Memory B cell (primary cell): Measurements from ENCODE around the gene SPINT2.
A peak's percentile ranks its signal among the peaks of the same experiment; 100 is the strongest.

Source experiments
- ATAC-seq: fragments of 150-1000 bp; cut with Tn5 transposase; 2 replicates; pipeline ENCODE4 v1.10.0; 2021; ENCODE audit warnings: low read depth, mild to moderate bottlenecking, moderate library complexity
- DNase-seq, 2 donors: peaks; one replicate each; pipeline ENCODE4 v3.0.0; 2022; ENCODE audit warnings: low spot score in 2 of 2
- H3K27ac Mint-ChIP-seq: one replicate; pipeline ENCODE4 v1.8.0; 2022; ENCODE audit warnings: mild to moderate bottlenecking, moderate library complexity, mixed read lengths
- H3K27me3 Mint-ChIP-seq: one replicate; pipeline ENCODE4 v1.8.0; 2022; ENCODE audit warnings: mixed read lengths
- H3K36me3 Mint-ChIP-seq: one replicate; pipeline ENCODE4 v1.8.0; 2022; ENCODE audit warnings: mild to moderate bottlenecking, mixed read lengths
- H3K4me1 Mint-ChIP-seq: one replicate; pipeline ENCODE4 v1.8.0; 2022; ENCODE audit warnings: mixed read lengths
- H3K4me3 Mint-ChIP-seq: one replicate; pipeline ENCODE4 v1.8.0; 2022; ENCODE audit warnings: mild to moderate bottlenecking, moderate library complexity, mixed read lengths
- H3K9me3 Mint-ChIP-seq: one replicate; pipeline ENCODE4 v1.8.0; 2022; ENCODE audit warnings: mixed read lengths

The SPINT2 gene

GRCh38 chr19:38307076-38307475, 42.7 kb downstream of the SPINT2 start:
- H3K4me3 Mint-ChIP-seq: no peak overlapping the region
- H3K4me1 Mint-ChIP-seq: peaks cover 8% of the 10 kb centered on the region
- ATAC-seq: no peak
- H3K9me3 Mint-ChIP-seq: peaks cover 2% of the 10 kb centered on the region
- no peaks in the 10 kb centered on the region for H3K27me3 Mint-ChIP-seq
- H3K27ac Mint-ChIP-seq: no peak overlapping the region
- DNase-seq: no peak
- peaks cover 29% of the 10 kb centered on the region for H3K36me3 Mint-ChIP-seq

DNA sequence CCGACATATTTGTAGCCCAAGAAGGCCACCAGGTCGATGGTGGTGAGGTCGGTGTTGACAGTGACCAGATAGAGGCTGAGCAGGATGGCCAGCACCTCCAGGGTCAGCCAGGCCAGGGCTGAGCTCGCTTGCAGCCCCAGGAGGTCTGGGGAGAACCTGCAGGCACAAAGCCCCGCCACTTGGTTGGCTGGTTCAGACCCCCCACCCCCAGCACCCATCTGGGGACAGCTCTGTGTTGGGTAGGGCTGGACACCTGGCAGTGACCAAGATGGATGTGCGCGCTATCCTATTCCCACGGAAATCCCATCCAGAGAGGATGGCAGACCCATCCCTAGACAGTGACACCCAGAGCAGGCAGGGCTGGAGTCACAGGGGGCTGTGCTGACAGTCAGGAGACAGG, 43.2 kb downstream of the SPINT2 start:
- no peak for ATAC-seq
- H3K9me3 Mint-ChIP-seq: peaks cover 2% of the 10 kb centered on the region
- no peak for DNase-seq
- H3K27me3 Mint-ChIP-seq: no peaks in the 10 kb centered on the region
- no peak overlapping the region for H3K27ac Mint-ChIP-seq
- H3K4me1 Mint-ChIP-seq: peaks cover 10% of the 10 kb centered on the region
- peaks cover 29% of the 10 kb centered on the region for H3K36me3 Mint-ChIP-seq
- no peak overlapping the region for H3K4me3 Mint-ChIP-seq

DNA sequence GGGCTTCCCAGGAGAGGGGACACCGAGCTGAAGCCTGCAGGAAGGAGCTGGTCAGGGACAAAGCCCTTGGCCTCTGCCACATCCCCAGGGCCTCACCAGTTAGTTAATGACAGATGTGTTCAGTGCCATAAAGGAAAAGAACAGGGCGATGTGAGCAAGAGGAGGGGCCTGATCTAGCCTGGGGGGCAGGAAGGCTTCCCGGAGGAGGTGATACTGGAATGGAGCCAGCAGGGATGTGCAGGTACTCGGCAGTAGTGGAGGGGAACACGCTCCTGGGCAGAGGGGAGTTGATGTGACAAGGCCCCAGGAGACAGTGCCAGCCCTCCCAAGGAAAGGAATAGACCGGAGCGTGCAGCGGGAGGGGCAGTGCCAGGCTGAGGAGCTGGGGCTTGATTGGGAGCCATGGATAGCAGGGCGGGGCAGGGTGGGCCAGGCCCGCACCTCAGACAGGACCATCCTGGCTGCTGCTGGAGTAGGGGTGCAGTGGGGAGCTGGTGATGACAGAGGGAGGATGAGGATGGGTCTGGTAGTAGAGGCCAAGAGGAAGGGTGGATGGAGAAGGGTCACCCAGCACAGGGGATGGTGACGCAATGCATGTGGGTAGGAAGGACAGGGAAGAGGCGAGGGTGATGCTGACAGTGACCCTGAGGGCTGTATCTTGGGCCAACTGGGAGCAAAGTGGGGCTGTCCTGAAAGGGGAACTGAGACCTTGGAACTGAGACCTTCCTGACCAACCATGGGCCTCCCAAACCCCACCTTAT, 43.8 kb downstream of the SPINT2 start:
- H3K27me3 Mint-ChIP-seq: no peaks in the 10 kb centered on the region
- H3K36me3 Mint-ChIP-seq: peaks cover 29% of the 10 kb centered on the region
- H3K4me1 Mint-ChIP-seq: peaks cover 13% of the 10 kb centered on the region
- peaks cover 2% of the 10 kb centered on the region for H3K9me3 Mint-ChIP-seq
- H3K4me3 Mint-ChIP-seq: no peak overlapping the region
- DNase-seq: no peak
- ATAC-seq: no peak
- H3K27ac Mint-ChIP-seq: no peak overlapping the region

- H3K27ac Mint-ChIP-seq: no peak overlapping the region
- peaks cover 4% of the 10 kb centered on the region for H3K9me3 Mint-ChIP-seq
- H3K36me3 Mint-ChIP-seq: peaks cover 29% of the 10 kb centered on the region
- DNase-seq: no peak
- H3K27me3 Mint-ChIP-seq: no peaks in the 10 kb centered on the region
- H3K4me1 Mint-ChIP-seq: peaks cover 20% of the 10 kb centered on the region
- no peak overlapping the region for H3K4me3 Mint-ChIP-seq
- no peak for ATAC-seq
Measured at GRCh38 chr19:38308926-38309614, 44.7 kb downstream of the SPINT2 start.

DNA sequence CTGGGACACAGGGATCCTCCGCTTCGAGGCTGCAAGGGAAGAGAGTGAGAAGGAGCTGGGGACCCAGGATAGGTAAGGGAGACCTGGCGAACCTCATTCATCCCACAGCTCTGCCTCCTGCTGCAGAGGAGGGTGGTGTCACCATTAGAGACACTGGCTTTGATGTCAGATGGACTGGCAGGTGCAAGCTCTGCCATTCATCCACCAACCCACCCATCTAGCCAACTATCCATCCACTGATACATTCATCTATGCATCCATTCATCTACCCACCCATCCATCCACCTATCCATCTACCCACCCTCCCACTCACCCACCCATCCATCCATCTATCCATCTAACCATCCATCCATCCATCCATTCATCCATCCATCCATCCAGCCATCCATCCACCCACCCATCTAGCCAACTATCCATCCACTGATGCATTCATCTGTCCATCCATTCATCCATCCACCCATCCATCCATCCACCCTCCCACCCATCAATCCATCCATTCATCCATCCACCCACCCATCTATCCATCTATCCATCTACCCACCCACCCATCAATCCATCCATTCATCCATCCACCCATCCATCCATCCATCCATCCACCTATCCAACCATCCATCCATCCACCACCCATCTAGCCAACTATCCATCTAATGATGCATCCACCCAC, 45.4 kb downstream of the SPINT2 start:
- Mint-ChIP-seq H3K4me3 (no peak overlapping the region), H3K27me3 (no peaks in the 10 kb centered on the region), H3K27ac (no peak overlapping the region), H3K9me3 (peaks cover 4% of the 10 kb centered on the region), H3K36me3 (peaks cover 29% of the 10 kb centered on the region), H3K4me1 (peaks cover 20% of the 10 kb centered on the region)
- DNase-seq (no peak), ATAC-seq (no peak)

DNA sequence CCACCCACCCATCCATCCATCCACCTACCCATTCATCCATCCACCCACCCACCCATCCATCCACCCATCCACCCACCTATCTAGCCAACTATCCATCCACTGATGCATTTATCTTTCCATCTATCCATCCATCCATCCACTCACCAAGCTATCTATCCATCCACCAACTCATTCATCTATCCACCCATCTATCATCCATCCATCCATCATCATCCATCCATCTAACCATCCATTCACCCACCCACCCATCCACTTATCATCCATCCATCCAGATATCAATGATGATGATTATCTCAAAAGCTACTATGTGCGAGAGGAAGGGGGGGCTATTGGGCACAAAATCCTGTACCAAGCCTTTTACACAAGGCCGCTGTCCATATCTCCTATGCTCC, 45.9 kb downstream of the SPINT2 start:
- Mint-ChIP-seq H3K4me3 (no peak overlapping the region), H3K27me3 (no peaks in the 10 kb centered on the region), H3K27ac (no peak overlapping the region), H3K4me1 (peaks cover 22% of the 10 kb centered on the region), H3K36me3 (peaks cover 28% of the 10 kb centered on the region), H3K9me3 (peaks cover 4% of the 10 kb centered on the region)
- no peak for ATAC-seq
- no peak for DNase-seq

DNA sequence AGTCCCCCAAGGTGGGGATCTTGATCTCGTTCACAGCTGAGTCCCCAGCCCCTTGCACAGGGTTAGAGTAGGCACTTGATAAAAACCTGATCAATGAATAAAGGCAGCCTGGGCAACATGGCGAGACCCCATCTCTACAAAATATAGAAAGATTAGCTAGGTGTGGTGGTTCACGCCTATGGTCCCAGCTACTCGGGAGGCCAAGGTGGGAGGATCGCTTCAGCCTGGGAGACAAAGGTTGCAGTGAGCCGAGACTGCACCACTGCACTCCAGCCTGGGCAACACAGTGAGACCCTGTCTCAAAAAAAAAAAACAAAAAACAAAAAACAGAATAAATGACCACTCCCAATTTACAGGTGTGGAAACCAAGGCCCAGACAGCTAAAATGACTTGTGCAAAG, 46.6 kb downstream of the SPINT2 start:
- Mint-ChIP-seq H3K4me1 (peaks cover 24% of the 10 kb centered on the region), H3K9me3 (peaks cover 4% of the 10 kb centered on the region), H3K27ac (no peak overlapping the region), H3K4me3 (no peak overlapping the region), H3K36me3 (peaks cover 27% of the 10 kb centered on the region), H3K27me3 (no peaks in the 10 kb centered on the region)
- DNase-seq (no peak), ATAC-seq (no peak)

DNA sequence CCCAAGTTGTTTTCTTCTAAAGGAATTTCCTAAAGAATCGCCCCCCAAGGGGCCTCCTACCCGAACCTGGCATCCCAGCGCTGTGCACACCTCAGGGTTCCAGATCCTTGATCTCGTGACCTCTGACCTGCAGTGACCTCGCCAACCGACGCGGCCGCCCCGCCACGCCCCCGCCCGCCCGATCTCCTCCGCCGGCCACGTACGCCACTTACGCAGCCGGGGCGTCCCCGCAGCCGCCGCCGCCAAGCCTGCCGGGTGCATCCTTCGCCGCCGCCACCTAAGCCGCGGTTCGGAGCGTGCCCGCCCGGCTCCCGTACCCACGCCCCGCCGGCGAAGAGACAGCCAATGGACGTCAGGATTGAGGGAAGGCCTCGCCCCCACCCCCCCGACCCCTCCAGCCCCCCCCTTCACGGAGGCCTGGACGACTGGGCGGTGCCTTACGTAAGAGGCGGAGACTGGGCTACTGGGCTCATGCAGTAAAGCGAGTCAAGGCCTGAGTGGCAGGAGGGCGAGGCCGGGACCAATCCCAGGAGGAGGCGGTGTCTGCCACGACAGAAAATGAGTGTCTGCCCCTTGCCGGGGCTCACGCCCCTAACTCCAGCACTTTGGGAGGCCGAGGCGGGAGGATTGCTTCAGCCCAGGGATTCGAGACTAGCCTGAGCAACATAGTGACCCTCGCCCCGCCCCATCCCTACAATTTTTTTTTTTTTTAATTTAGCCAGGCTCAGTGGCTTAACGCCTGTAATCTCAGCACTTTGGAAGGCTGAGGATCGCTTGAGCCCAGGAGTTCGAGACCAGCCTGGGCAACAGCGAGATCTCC, 51.5 kb downstream of the SPINT2 start, which contains the start of gene YIF1B:
Gene YIF1B (minus strand): TSS at position 291 of the 820 bp plus-strand sequence. CDS start 30 bp downstream, at position 261.
- H3K36me3 Mint-ChIP-seq: no peaks in the 10 kb centered on the region

GRCh38 chr19:38316477-38317067, 52.2 kb downstream of the SPINT2 start:
- peak overlapping the region; percentile 95 for H3K4me3 Mint-ChIP-seq
- no peaks in the 10 kb centered on the region for H3K36me3 Mint-ChIP-seq
- H3K4me1 Mint-ChIP-seq: peaks cover 39% of the 10 kb centered on the region
- H3K9me3 Mint-ChIP-seq: peaks cover 2% of the 10 kb centered on the region
- DNase-seq: no peak
- H3K27ac Mint-ChIP-seq: peak overlapping the region; percentile 94
- H3K27me3 Mint-ChIP-seq: no peaks in the 10 kb centered on the region
- ATAC-seq: peak; percentile 21

More for the DNA sequence above, 51.5 kb downstream of the SPINT2 start, which contains the start of gene YIF1B:
- DNase-seq: peak; percentile 92 to 93
- Mint-ChIP-seq H3K4me3 (peak within 1 kb of the TSS; percentile 95), H3K27ac (peak within 1 kb of the TSS; percentile 94), H3K27me3 (no peaks in the 10 kb centered on the region), H3K4me1 (peaks cover 34% of the 10 kb centered on the region), H3K9me3 (peaks cover 2% of the 10 kb centered on the region)
- peak; percentile 81 for ATAC-seq

- no peaks in the 10 kb centered on the region for H3K36me3 Mint-ChIP-seq
- ATAC-seq (no peak), DNase-seq (no peak)
- peaks cover 2% of the 10 kb centered on the region for H3K9me3 Mint-ChIP-seq
- H3K27me3 Mint-ChIP-seq: no peaks in the 10 kb centered on the region
- peaks cover 45% of the 10 kb centered on the region for H3K4me1 Mint-ChIP-seq
- H3K4me3 Mint-ChIP-seq: peak overlapping the region; percentile 95
- peak overlapping the region; percentile 94 for H3K27ac Mint-ChIP-seq
Measured at GRCh38 chr19:38317104-38317612, 52.8 kb downstream of the SPINT2 start.

GRCh38 chr19:38318660-38319059, 54.3 kb downstream of the SPINT2 start:
- H3K4me3 Mint-ChIP-seq: peak overlapping the region; percentile 84
- no peak for ATAC-seq
- no peak for DNase-seq
- peaks cover 38% of the 10 kb centered on the region for H3K4me1 Mint-ChIP-seq
- no peaks in the 10 kb centered on the region for H3K27me3 Mint-ChIP-seq
- H3K36me3 Mint-ChIP-seq: no peaks in the 10 kb centered on the region
- H3K9me3 Mint-ChIP-seq: peaks cover 1% of the 10 kb centered on the region
- H3K27ac Mint-ChIP-seq: no peak overlapping the region

DNA sequence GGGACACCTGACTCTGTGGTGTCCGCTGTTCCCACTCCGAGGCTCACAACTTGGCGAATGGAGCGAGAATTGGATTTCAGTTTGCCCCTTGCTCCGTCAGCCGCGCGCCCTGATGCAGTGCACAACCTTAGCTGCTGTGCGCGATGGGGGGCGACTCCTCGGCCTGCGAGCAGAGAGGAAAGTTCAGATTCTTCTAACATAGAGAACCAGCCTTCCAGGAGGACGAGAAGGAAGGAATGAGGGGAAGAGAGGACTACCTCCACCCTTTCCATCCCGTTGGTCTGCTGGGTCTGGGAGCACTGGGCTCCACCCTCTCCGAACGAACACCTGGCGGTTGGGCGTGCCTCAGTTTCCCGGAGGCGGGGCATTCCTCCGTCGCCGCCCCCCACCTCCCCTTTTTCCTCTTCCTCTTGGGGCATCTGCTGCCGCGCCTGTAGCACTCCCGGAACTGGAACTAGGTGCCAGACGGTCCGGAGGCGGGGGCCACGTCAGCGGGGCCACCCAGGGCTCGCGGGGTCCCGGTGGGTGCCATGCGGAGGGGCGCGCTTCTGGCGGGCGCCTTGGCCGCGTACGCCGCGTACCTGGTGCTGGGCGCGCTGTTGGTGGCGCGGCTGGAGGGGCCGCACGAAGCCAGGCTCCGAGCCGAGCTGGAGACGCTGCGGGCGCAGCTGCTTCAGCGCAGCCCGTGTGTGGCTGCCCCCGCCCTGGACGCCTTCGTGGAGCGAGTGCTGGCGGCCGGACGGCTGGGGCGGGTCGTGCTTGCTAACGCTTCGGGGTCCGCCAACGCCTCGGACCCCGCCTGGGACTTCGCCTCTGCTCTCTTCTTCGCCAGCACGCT, 55.3 kb downstream of the SPINT2 start, which contains the start of gene KCNK6:
Gene KCNK6 (plus strand): TSS at position 425 of the 838 bp plus-strand sequence. CDS start 106 bp downstream, at position 531.
- Mint-ChIP-seq H3K27ac (no peak within 1 kb of the TSS), H3K4me1 (peaks cover 35% of the 10 kb centered on the region), H3K4me3 (peak within 1 kb of the TSS; percentile 84), H3K9me3 (no peaks in the 10 kb centered on the region), H3K27me3 (no peaks in the 10 kb centered on the region), H3K36me3 (no peaks in the 10 kb centered on the region)
- ATAC-seq: no peak
- DNase-seq: peak; percentile 22 to 50
